ENCODE measurements around the gene VEGFD. TPM values are rescaled to one million over a fixed set of nuclear protein-coding genes. Genes with fewer than 3 reads are reported as not detected.

Gene VEGFD
- total and polyA plus RNA-seq, 9 of the 15 experiments (the other 6 are each of a cell fraction or from before 2014, with no cell fraction given): 0.03 TPM; not detected in 8

DNA sequence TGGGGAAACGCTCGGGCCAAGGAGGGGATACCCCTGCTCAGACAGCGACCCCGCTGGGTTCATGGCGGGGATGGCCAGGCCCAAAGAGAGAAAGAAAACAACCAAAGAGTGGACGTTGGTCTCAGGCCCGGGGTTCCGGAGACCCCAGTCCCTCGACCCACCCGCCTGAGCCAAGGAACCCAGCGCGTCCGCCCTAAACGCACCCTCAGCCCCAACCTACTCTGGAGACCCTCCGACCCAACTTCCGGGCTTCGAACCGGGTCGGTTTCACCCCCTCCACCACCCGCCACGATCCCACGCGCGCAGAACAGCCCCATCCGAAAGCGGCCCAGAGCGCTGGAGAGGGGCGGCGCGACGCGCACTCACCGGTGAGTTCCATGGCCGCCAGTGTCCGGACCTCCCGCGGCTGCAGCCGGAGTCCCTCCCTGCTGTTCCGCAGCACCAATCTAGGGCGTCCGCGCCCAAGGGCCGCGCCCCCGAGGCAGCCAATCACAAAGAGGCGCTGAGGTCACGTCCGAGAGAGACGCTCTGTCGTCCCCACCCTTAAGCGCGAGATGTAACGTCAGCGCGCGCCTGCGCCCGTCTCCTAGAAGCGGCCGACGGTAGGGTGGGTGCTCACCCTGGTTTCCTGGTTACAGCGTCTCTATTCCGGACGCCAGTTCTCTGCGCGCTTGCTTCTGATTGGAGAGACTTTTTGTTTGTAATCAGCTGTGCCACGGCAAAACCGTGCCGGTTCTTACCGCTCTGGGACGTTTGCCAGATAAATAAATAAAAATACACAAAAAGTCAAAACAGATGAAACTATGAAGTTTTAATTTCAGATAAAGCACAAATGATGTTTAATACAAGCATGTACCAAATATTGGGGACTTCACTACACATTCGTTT lies 48.8 kb downstream of the VEGFD start, which contains the start of gene PIGA (continued):
- TF ChIP-seq, protein P1, sequence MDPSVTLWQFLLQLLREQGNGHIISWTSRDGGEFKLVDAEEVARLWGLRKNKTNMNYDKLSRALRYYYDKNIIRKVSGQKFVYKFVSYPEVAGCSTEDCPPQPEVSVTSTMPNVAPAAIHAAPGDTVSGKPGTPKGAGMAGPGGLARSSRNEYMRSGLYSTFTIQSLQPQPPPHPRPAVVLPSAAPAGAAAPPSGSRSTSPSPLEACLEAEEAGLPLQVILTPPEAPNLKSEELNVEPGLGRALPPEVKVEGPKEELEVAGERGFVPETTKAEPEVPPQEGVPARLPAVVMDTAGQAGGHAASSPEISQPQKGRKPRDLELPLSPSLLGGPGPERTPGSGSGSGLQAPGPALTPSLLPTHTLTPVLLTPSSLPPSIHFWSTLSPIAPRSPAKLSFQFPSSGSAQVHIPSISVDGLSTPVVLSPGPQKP (CRISPR knock-in tag; IDR thresholded peaks at IDR 0.05): no peak
- TF ChIP-seq SRF (CRISPR knock-in tag; IDR thresholded peaks at IDR 0.05) (0 out of 4 replicates have a peak, but pooled peaks of 1 of the 2 experiments have one; percentile 34), MAZ (CRISPR knock-in tag; conservative IDR thresholded peaks at IDR 0.05 in 1 of 2, IDR thresholded peaks at IDR 0.05 in 1 of 2) (peak in 1 of 2 experiments; percentile 30; a peak in 1 of 4 replicates), ATF7 (IDR thresholded peaks at IDR 0.05) (peak; percentile 94), NFRKB (IDR thresholded peaks at IDR 0.05; ENCODE audit: low read depth) (peak; percentile 74), BRF1 (IDR thresholded peaks at IDR 0.05; ENCODE audit: borderline replicate concordance, extremely low read depth, insufficient read length) (no peak), ATF1 (CRISPR knock-in tag; IDR thresholded peaks at IDR 0.05) (peak; percentile 28; the same call in 1 of the 2 replicates), ATF1 (tag; IDR thresholded peaks at IDR 0.05) (peak; percentile 95), SRSF1 (IDR thresholded peaks at IDR 0.05; ENCODE audit: low read depth, low read length) (no peak), JUN (IDR thresholded peaks at IDR 0.05; ENCODE audit: borderline replicate concordance, low read depth, low read length) (peak; percentile 40; the same call in 1 of the 2 replicates), JUN (CRISPR knock-in tag; IDR thresholded peaks at IDR 0.05; ENCODE audit: borderline replicate concordance) (no peak), RBFOX2 (IDR thresholded peaks at IDR 0.05; ENCODE audit: low read depth, low read length) (peak; percentile 97), FOXM1 (IDR thresholded peaks at IDR 0.05; ENCODE audit: low read depth) (peak; percentile 69), FOXM1 (CRISPR knock-in tag; IDR thresholded peaks at IDR 0.05; ENCODE audit: low read depth) (no peak), POLR2B (IDR thresholded peaks at IDR 0.05; ENCODE audit: low read depth, partially characterized antibody) (peak; percentile 82), NCOR1 (IDR thresholded peaks at IDR 0.05) (no peak), SMARCE1 (IDR thresholded peaks at IDR 0.05) (peak; percentile 31; the same call in 1 of the 2 replicates), ARNT (IDR thresholded peaks at IDR 0.05) (no peak), MTA3 (IDR thresholded peaks at IDR 0.05; ENCODE audit: borderline replicate concordance) (peak; percentile 20; the same call in 1 of the 2 replicates), SAP30 (IDR thresholded peaks at IDR 0.05; ENCODE audit: borderline replicate concordance, insufficient read depth, low read depth, low read length, poor library complexity, severe bottlenecking) (peak; percentile 64), BDP1 (IDR thresholded peaks at IDR 0.05; ENCODE audit: insufficient read depth, insufficient read length) (no peak), NRF1 (conservative IDR thresholded peaks at IDR 0.05 in 1 of 2, IDR thresholded peaks at IDR 0.05 in 1 of 2) (peak; percentile 98), FOXK1 (CRISPR knock-in tag; IDR thresholded peaks at IDR 0.05; ENCODE audit: borderline replicate concordance) (0 out of 2 replicates have a peak, but pooled peaks have one; percentile 34)
- TF ChIP-seq, protein P2, sequence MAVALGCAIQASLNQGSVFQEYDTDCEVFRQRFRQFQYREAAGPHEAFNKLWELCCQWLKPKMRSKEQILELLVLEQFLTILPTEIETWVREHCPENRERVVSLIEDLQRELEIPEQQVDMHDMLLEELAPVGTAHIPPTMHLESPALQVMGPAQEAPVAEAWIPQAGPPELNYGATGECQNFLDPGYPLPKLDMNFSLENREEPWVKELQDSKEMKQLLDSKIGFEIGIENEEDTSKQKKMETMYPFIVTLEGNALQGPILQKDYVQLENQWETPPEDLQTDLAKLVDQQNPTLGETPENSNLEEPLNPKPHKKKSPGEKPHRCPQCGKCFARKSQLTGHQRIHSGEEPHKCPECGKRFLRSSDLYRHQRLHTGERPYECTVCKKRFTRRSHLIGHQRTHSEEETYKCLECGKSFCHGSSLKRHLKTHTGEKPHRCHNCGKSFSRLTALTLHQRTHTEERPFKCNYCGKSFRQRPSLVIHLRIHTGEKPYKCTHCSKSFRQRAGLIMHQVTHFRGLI (CRISPR knock-in tag; IDR thresholded peaks at IDR 0.05): no peak
- TF ChIP-seq, protein P3, sequence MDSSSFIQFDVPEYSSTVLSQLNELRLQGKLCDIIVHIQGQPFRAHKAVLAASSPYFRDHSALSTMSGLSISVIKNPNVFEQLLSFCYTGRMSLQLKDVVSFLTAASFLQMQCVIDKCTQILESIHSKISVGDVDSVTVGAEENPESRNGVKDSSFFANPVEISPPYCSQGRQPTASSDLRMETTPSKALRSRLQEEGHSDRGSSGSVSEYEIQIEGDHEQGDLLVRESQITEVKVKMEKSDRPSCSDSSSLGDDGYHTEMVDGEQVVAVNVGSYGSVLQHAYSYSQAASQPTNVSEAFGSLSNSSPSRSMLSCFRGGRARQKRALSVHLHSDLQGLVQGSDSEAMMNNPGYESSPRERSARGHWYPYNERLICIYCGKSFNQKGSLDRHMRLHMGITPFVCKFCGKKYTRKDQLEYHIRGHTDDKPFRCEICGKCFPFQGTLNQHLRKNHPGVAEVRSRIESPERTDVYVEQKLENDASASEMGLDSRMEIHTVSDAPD (CRISPR knock-in tag; IDR thresholded peaks at IDR 0.05): no peak
